ENCODE measurements around the gene USP35. TPM values are rescaled to one million over a fixed set of nuclear protein-coding genes. Genes with fewer than 3 reads are reported as not detected.

USP35 gene
- polyA plus RNA-seq, 3 donors: 0.42 to 7.6 (median 0.63) TPM

GRCh38 chr11:78220218-78221157 lies 31.8 kb downstream of the USP35 start:
- Mint-ChIP-seq H3K9me3 (no peaks in the 10 kb centered on the region), H3K27me3 (ENCODE audit: low read depth in 3 of 3) (peaks cover 0 to 5% (median 3%) of the 10 kb centered on the region in 3 donors), H3K4me1 (no peaks in the 10 kb centered on the region), H3K27ac (peak overlapping the region in 1 of 7 donors; percentile 21), H3K4me3 (no peak overlapping the region), H3K36me3 (peaks cover 97 to 99% of the 10 kb centered on the region in 2 donors)
- Histone ChIP-seq H3K36me3 (replicated peaks in 1 of 2; ENCODE audit: control insufficient read depth in 1 of 2, insufficient read depth in 2 of 2, low read length in 2 of 2) (peaks cover 97 to 99% of the 10 kb centered on the region in 2 donors), H3K4me3 (replicated peaks in 1 of 3; ENCODE audit: low read depth in 2 of 3, low read length in 3 of 3) (no peak overlapping the region), H4K20me1 (ENCODE audit: insufficient read depth, low read length) (peaks cover 76% of the 10 kb centered on the region), H2AFZ (ENCODE audit: insufficient read depth, low read depth, low read length, poor library complexity, severe bottlenecking) (no peak overlapping the region), H3K27me3 (ENCODE audit: control insufficient read depth in 2 of 2, insufficient read depth in 2 of 2, low read length in 2 of 2) (no peaks in the 10 kb centered on the region), H3K9ac (ENCODE audit: insufficient read depth, low read length, poor library complexity, severe bottlenecking) (no peak overlapping the region), H3K4me1 (ENCODE audit: control insufficient read depth in 1 of 2, insufficient read depth in 2 of 2, low read length in 2 of 2) (no peaks in the 10 kb centered on the region), H3K79me2 (ENCODE audit: insufficient read depth, low read length) (no peaks in the 10 kb centered on the region), H3K27ac (ENCODE audit: low read depth in 1 of 2, low read length in 2 of 2) (no peak overlapping the region), H3K4me2 (replicated peaks; ENCODE audit: extremely low read depth, low read length, poor library complexity, severe bottlenecking) (no peak overlapping the region), H3K9me3 (replicated peaks in 1 of 2; ENCODE audit: control insufficient read depth in 1 of 2, insufficient read depth in 1 of 2, low read length in 2 of 2) (no peaks in the 10 kb centered on the region)
- WGBS (ENCODE audit: insufficient coverage): 100% methylated on average over 8 of the region's 14 CpGs
- intact Hi-C loops (cut with micrococcal nuclease): loop anchor here in 1 of 2 donors (10.0 kb wide), 1 partner anchor 214 kb away; no protein-coding TSS in a partner anchor
- no peak for TF ChIP-seq CTCF (IDR thresholded peaks at IDR 0.05)
- no peak for DNase-seq

- no peaks in the 10 kb centered on the region for H3K4me1 ChIP-seq (ENCODE audit: control insufficient read depth in 1 of 2, insufficient read depth in 2 of 2, low read length in 2 of 2)
Measured at GRCh38 chr11:78221396-78222315, 32.9 kb downstream of the USP35 start.

More at GRCh38 chr11:78221396-78222315, 32.9 kb downstream of the USP35 start:
- Histone ChIP-seq H3K9me3 (replicated peaks in 1 of 2; ENCODE audit: control insufficient read depth in 1 of 2, insufficient read depth in 1 of 2, low read length in 2 of 2) (no peaks in the 10 kb centered on the region), H3K79me2 (ENCODE audit: insufficient read depth, low read length) (peaks cover under 1% of the 10 kb centered on the region), H3K27me3 (ENCODE audit: control insufficient read depth in 2 of 2, insufficient read depth in 2 of 2, low read length in 2 of 2) (no peaks in the 10 kb centered on the region), H2AFZ (ENCODE audit: insufficient read depth, low read depth, low read length, poor library complexity, severe bottlenecking) (no peak overlapping the region), H3K27ac (ENCODE audit: low read depth in 1 of 2, low read length in 2 of 2) (no peak overlapping the region), H4K20me1 (ENCODE audit: insufficient read depth, low read length) (peaks cover 71% of the 10 kb centered on the region), H3K36me3 (replicated peaks in 1 of 2; ENCODE audit: control insufficient read depth in 1 of 2, insufficient read depth in 2 of 2, low read length in 2 of 2) (peaks cover 97 to 99% of the 10 kb centered on the region in 2 donors), H3K4me3 (replicated peaks in 1 of 3; ENCODE audit: low read depth in 2 of 3, low read length in 3 of 3) (no peak overlapping the region), H3K9ac (ENCODE audit: insufficient read depth, low read length, poor library complexity, severe bottlenecking) (no peak overlapping the region), H3K4me2 (replicated peaks; ENCODE audit: extremely low read depth, low read length, poor library complexity, severe bottlenecking) (no peak overlapping the region)
- TF ChIP-seq CTCF (IDR thresholded peaks at IDR 0.05): no peak
- H3K9me3 Mint-ChIP-seq: no peaks in the 10 kb centered on the region
- DNase-seq: no peak
- peak overlapping the region in 3 of 7 donors; percentile 23 to 64 (median 44) for H3K27ac Mint-ChIP-seq
- H3K27me3 Mint-ChIP-seq (ENCODE audit: low read depth in 3 of 3): peaks cover 0 to 5% (median 3%) of the 10 kb centered on the region in 3 donors
- H3K4me3 Mint-ChIP-seq: no peak overlapping the region
- H3K36me3 Mint-ChIP-seq: peaks cover 94 to 97% of the 10 kb centered on the region in 2 donors
- 96% methylated on average over 4 of the region's 13 CpGs for WGBS (ENCODE audit: insufficient coverage)
- intact Hi-C loops (cut with micrococcal nuclease): loop anchor here in 1 of 2 donors (10.0 kb wide), 1 partner anchor 213 kb away; no protein-coding TSS in a partner anchor
- H3K4me1 Mint-ChIP-seq: no peaks in the 10 kb centered on the region
